ENCODE results near the gene ACBD3. TPM values are rescaled to one million over a fixed set of nuclear protein-coding genes. Genes with fewer than 3 reads are reported as not detected.

The ACBD3 gene
- total RNA-seq, 2 experiments from 2014 or later = 15.0 to 15.7 TPM

- Mint-ChIP-seq H3K27me3 (ENCODE audit: low read depth) (no peaks in the 10 kb centered on the region), H3K4me3 (no peak overlapping the region), H3K9me3 (no peaks in the 10 kb centered on the region), H3K27ac (no peak overlapping the region), H3K4me1 (ENCODE audit: low read depth) (peaks cover 4% of the 10 kb centered on the region), H3K36me3 (ENCODE audit: low read depth) (peaks cover 19% of the 10 kb centered on the region)
- DNase-seq = no peak
- CTCF ChIA-PET = no interaction called here
- intact Hi-C loops (cut with micrococcal nuclease) = no loop called here
These were observed 28.7 kb downstream of the ACBD3 start for GRCh38 chr1:226157761-226158316.

GRCh38 chr1:226154593-226154992 lies 31.9 kb downstream of the ACBD3 start:
- Mint-ChIP-seq H3K4me3 (no peak overlapping the region), H3K4me1 (ENCODE audit: low read depth) (peaks cover 4% of the 10 kb centered on the region), H3K36me3 (ENCODE audit: low read depth) (peaks cover 11% of the 10 kb centered on the region), H3K27me3 (ENCODE audit: low read depth) (no peaks in the 10 kb centered on the region), H3K9me3 (no peaks in the 10 kb centered on the region), H3K27ac (no peak overlapping the region)
- no peak for DNase-seq
- CTCF ChIA-PET = interaction anchor here (0.8 kb wide), 1 partner anchor 43 kb away, joined by 3 read pairs; no protein-coding TSS in a partner anchor
- intact Hi-C loops (cut with micrococcal nuclease) = no loop called here

- Mint-ChIP-seq H3K4me3 (no peak overlapping the region), H3K36me3 (ENCODE audit: low read depth) (peaks cover 12% of the 10 kb centered on the region), H3K4me1 (ENCODE audit: low read depth) (no peaks in the 10 kb centered on the region), H3K27me3 (ENCODE audit: low read depth) (no peaks in the 10 kb centered on the region), H3K9me3 (no peaks in the 10 kb centered on the region), H3K27ac (no peak overlapping the region)
- CTCF ChIA-PET = interaction anchor here (0.6 to 1.4 kb wide), 5 partner anchors 24 to 96 kb away, joined by 3 to 5 read pairs (median 3); no protein-coding TSS in a partner anchor
- intact Hi-C loops (cut with micrococcal nuclease) = no loop called here
- no peak for DNase-seq
These were observed 36.7 kb downstream of the ACBD3 start for GRCh38 chr1:226149806-226150205.

GRCh38 chr1:226148121-226148648 lies 38.4 kb downstream of the ACBD3 start:
- Mint-ChIP-seq H3K27me3 (ENCODE audit: low read depth) (no peaks in the 10 kb centered on the region), H3K27ac (no peak overlapping the region), H3K36me3 (ENCODE audit: low read depth) (peaks cover 13% of the 10 kb centered on the region)

GRCh38 chr1:226144045-226144444 lies 42.5 kb downstream of the ACBD3 start:
- H3K36me3 Mint-ChIP-seq (ENCODE audit: low read depth) = peaks cover 9% of the 10 kb centered on the region
- no peaks in the 10 kb centered on the region for H3K9me3 Mint-ChIP-seq
- H3K4me3 Mint-ChIP-seq = no peak overlapping the region
- intact Hi-C loops (cut with micrococcal nuclease) = no loop called here
- H3K27me3 Mint-ChIP-seq (ENCODE audit: low read depth) = no peaks in the 10 kb centered on the region
- no peak overlapping the region for H3K27ac Mint-ChIP-seq
- CTCF ChIA-PET = no interaction called here
- DNase-seq = no peak
- H3K4me1 Mint-ChIP-seq (ENCODE audit: low read depth) = no peaks in the 10 kb centered on the region

More at GRCh38 chr1:226148121-226148648, 38.4 kb downstream of the ACBD3 start:
- intact Hi-C loops (cut with micrococcal nuclease) = no loop called here
- DNase-seq = no peak
- CTCF ChIA-PET = interaction anchor here (1.1 kb wide), 1 partner anchor 23 kb away, joined by 6 read pairs; no protein-coding TSS in a partner anchor
- Mint-ChIP-seq H3K4me3 (no peak overlapping the region), H3K9me3 (no peaks in the 10 kb centered on the region), H3K4me1 (ENCODE audit: low read depth) (no peaks in the 10 kb centered on the region)

- intact Hi-C loops (cut with micrococcal nuclease) = no loop called here
- H3K36me3 Mint-ChIP-seq (ENCODE audit: low read depth) = no peaks in the 10 kb centered on the region
- CTCF ChIA-PET = interaction anchor here (2.1 kb wide), 1 partner anchor 10 kb away, joined by 11 read pairs; no protein-coding TSS in a partner anchor
- no peaks in the 10 kb centered on the region for H3K4me1 Mint-ChIP-seq (ENCODE audit: low read depth)
- H3K4me3 Mint-ChIP-seq = no peak overlapping the region
- H3K27me3 Mint-ChIP-seq (ENCODE audit: low read depth) = no peaks in the 10 kb centered on the region
- DNase-seq = no peak
- no peaks in the 10 kb centered on the region for H3K9me3 Mint-ChIP-seq
- H3K27ac Mint-ChIP-seq = no peak overlapping the region
These were observed 50.8 kb downstream of the ACBD3 start for GRCh38 chr1:226135709-226136108.

GRCh38 chr1:226135059-226135651 lies 51.4 kb downstream of the ACBD3 start:
- Mint-ChIP-seq H3K27me3 (ENCODE audit: low read depth) (no peaks in the 10 kb centered on the region), H3K4me3 (no peak overlapping the region), H3K36me3 (ENCODE audit: low read depth) (no peaks in the 10 kb centered on the region), H3K27ac (no peak overlapping the region), H3K4me1 (ENCODE audit: low read depth) (no peaks in the 10 kb centered on the region), H3K9me3 (no peaks in the 10 kb centered on the region)
- CTCF ChIA-PET = interaction anchor here (0.6 kb wide), 1 partner anchor 168 kb away, joined by 3 read pairs; no protein-coding TSS in a partner anchor
- no peak for DNase-seq
- intact Hi-C loops (cut with micrococcal nuclease) = no loop called here

GRCh38 chr1:226134170-226135058 lies 52.1 kb downstream of the ACBD3 start:
- Mint-ChIP-seq H3K36me3 (ENCODE audit: low read depth) (no peaks in the 10 kb centered on the region), H3K27ac (no peak overlapping the region), H3K9me3 (no peaks in the 10 kb centered on the region), H3K4me3 (no peak overlapping the region), H3K4me1 (ENCODE audit: low read depth) (no peaks in the 10 kb centered on the region), H3K27me3 (ENCODE audit: low read depth) (no peaks in the 10 kb centered on the region)
- CTCF ChIA-PET = interaction anchor here (0.6 to 1.1 kb wide), 3 partner anchors 9 to 167 kb away, joined by 3 to 5 read pairs (median 3); no protein-coding TSS in a partner anchor
- no peak for DNase-seq
- intact Hi-C loops (cut with micrococcal nuclease) = no loop called here

GRCh38 chr1:226133504-226134123 lies 52.9 kb downstream of the ACBD3 start:
- no peaks in the 10 kb centered on the region for H3K9me3 Mint-ChIP-seq
- H3K4me3 Mint-ChIP-seq = no peak overlapping the region
- H3K4me1 Mint-ChIP-seq (ENCODE audit: low read depth) = no peaks in the 10 kb centered on the region
- H3K27ac Mint-ChIP-seq = no peak overlapping the region
- CTCF ChIA-PET = interaction anchor here (1.1 kb wide), 2 partner anchors 8 to 10 kb away, joined by 3 to 5 read pairs; no protein-coding TSS in a partner anchor
- no peaks in the 10 kb centered on the region for H3K27me3 Mint-ChIP-seq (ENCODE audit: low read depth)
- no peaks in the 10 kb centered on the region for H3K36me3 Mint-ChIP-seq (ENCODE audit: low read depth)
- intact Hi-C loops (cut with micrococcal nuclease) = no loop called here
- DNase-seq = no peak

GRCh38 chr1:226132728-226133503 lies 53.6 kb downstream of the ACBD3 start:
- intact Hi-C loops (cut with micrococcal nuclease) = no loop called here
- no peak for DNase-seq
- H3K36me3 Mint-ChIP-seq (ENCODE audit: low read depth) = no peaks in the 10 kb centered on the region
- no peak overlapping the region for H3K4me3 Mint-ChIP-seq
- H3K27ac Mint-ChIP-seq = no peak overlapping the region
- H3K4me1 Mint-ChIP-seq (ENCODE audit: low read depth) = no peaks in the 10 kb centered on the region
- CTCF ChIA-PET = interaction anchor here (1.1 kb wide), 2 partner anchors 8 to 10 kb away, joined by 3 to 5 read pairs; no protein-coding TSS in a partner anchor
- H3K27me3 Mint-ChIP-seq (ENCODE audit: low read depth) = no peaks in the 10 kb centered on the region
- H3K9me3 Mint-ChIP-seq = no peaks in the 10 kb centered on the region

GRCh38 chr1:226131639-226132038 lies 54.9 kb downstream of the ACBD3 start:
- H3K27ac Mint-ChIP-seq = no peak overlapping the region

More at GRCh38 chr1:226131639-226132038, 54.9 kb downstream of the ACBD3 start:
- Mint-ChIP-seq H3K4me3 (no peak overlapping the region), H3K27me3 (ENCODE audit: low read depth) (no peaks in the 10 kb centered on the region), H3K9me3 (no peaks in the 10 kb centered on the region), H3K4me1 (ENCODE audit: low read depth) (peaks cover 6% of the 10 kb centered on the region), H3K36me3 (ENCODE audit: low read depth) (no peaks in the 10 kb centered on the region)
- DNase-seq = no peak
- CTCF ChIA-PET = no interaction called here
- intact Hi-C loops (cut with micrococcal nuclease) = no loop called here

Measured in activated naive CD4-positive, alpha-beta T cell treated with anti-CD3 and anti-CD28 coated beads for 36 hours (primary cell).